Activated B cell treated with CpG ODN at 0.5 μM for 24 hours (primary cell): ENCODE results near the gene SRR. TPM values are rescaled to one million over a fixed set of nuclear protein-coding genes. Genes with fewer than 3 reads are reported as not detected.
A peak's percentile ranks its signal among the peaks of the same experiment; 100 is the strongest.

Experiments
- ATAC-seq: fragments of 200-7000 bp; cut with Tn5 transposase; one replicate; pipeline ENCODE4 v1.10.0; 2021; ENCODE audit warnings: low read depth, mild to moderate bottlenecking, moderate library complexity
- CTCF ChIA-PET: fragments of 350-600 bp; sonication (Branson Sonifier 250); formaldehyde crosslinking; loops from one replicate; lab custom pipeline; 2021; ENCODE audit warnings: antibody characterized with exemption; lab: Charles Lee
- POLR2A ChIA-PET: fragments of 350-600 bp; sonication (Branson Sonifier 250); formaldehyde crosslinking; loops from one replicate; lab custom pipeline; 2021; ENCODE audit warnings: antibody characterized with exemption; lab: Charles Lee
- DNase-seq: peaks from one replicate; pipeline ENCODE4 v3.0.0; 2022
- H3K27ac Mint-ChIP-seq: one replicate; pipeline ENCODE4 v1.8.0; 2020; ENCODE audit warnings: mixed read lengths
- H3K27me3 Mint-ChIP-seq: one replicate; pipeline ENCODE4 v1.8.0; 2021; ENCODE audit warnings: mixed read lengths
- H3K36me3 Mint-ChIP-seq: one replicate; pipeline ENCODE4 v1.8.0; 2021; ENCODE audit warnings: low read depth, mixed read lengths
- H3K4me1 Mint-ChIP-seq: one replicate; pipeline ENCODE4 v1.8.0; 2021; ENCODE audit warnings: mixed read lengths
- H3K4me3 Mint-ChIP-seq: one replicate; pipeline ENCODE4 v1.8.0; 2020; ENCODE audit warnings: mild to moderate bottlenecking, mixed read lengths
- H3K9me3 Mint-ChIP-seq: one replicate; pipeline ENCODE4 v1.8.0; 2020; ENCODE audit warnings: mixed read lengths
- intact Hi-C: fragments of 100-400 bp; cut with micrococcal nuclease; formaldehyde crosslinking; loops from one replicate; pipeline ENCODE4 v1.15.1; 2024
- total RNA-seq: library from RNA; stranded (reverse); gene quantifications from 2 replicates; pipeline ENCODE4 v1.2.3, GENCODE V29; 2022
- TF ChIP-seq, protein P1 (sequence below): fragments of 200-600 bp; IDR thresholded peaks from one replicate; pipeline ENCODE4 v1.8.0; 2022; ENCODE audit warnings: antibody characterized with exemption, mild to moderate bottlenecking

The SRR gene
- total RNA-seq, 1 donor from 2014 or later, result 5.7 TPM

DNA sequence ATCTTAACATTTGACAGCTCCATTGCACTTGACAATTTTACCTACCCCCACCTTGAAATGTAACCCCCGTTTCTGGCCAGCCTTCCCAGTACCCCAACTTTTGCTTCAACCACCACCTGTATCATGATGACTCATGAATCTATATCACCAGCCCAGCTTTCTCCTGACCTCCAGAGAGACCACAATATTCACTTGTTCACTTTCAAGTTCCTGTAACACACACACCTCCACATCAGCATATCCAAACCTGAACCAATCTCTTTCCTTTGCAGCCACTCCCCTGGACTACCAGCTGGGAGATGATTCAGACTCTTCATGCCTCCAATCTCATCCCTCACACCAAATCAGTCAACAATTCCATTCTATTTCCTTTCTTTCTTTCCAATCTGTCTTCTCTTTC is 8.2 kb upstream of the SRR start:
- TF ChIP-seq, protein P1, sequence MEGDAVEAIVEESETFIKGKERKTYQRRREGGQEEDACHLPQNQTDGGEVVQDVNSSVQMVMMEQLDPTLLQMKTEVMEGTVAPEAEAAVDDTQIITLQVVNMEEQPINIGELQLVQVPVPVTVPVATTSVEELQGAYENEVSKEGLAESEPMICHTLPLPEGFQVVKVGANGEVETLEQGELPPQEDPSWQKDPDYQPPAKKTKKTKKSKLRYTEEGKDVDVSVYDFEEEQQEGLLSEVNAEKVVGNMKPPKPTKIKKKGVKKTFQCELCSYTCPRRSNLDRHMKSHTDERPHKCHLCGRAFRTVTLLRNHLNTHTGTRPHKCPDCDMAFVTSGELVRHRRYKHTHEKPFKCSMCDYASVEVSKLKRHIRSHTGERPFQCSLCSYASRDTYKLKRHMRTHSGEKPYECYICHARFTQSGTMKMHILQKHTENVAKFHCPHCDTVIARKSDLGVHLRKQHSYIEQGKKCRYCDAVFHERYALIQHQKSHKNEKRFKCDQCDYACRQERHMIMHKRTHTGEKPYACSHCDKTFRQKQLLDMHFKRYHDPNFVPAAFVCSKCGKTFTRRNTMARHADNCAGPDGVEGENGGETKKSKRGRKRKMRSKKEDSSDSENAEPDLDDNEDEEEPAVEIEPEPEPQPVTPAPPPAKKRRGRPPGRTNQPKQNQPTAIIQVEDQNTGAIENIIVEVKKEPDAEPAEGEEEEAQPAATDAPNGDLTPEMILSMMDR, result no peak
- Mint-ChIP-seq H3K4me3 (no peak overlapping the region), H3K4me1 (no peaks in the 10 kb centered on the region), H3K9me3 (no peaks in the 10 kb centered on the region), H3K36me3 (peaks cover 80% of the 10 kb centered on the region), H3K27me3 (no peaks in the 10 kb centered on the region), H3K27ac (no peak overlapping the region)
- intact Hi-C loops, result no loop called here
- POLR2A ChIA-PET, result no interaction called here
- CTCF ChIA-PET, result no interaction called here
- DNase-seq, result no peak
- ATAC-seq, result no peak

DNA sequence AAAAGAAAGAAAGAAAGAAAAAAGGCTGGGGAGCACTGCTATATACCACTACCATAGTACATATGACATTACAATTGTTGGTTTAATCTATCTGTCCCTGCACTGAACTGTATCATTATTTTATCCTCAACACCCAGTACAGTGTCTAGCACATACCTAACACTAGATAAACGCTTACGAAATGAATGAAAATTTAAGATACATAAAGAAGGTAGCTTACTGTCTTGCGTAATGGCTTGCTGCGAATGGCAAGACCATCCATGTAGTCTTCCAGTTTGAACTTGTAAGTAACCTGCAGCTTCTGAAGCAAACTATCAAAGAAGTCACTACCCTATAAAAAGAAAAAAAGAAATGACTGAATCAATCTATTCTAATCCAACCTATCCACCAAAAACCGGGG is 6.7 kb upstream of the SRR start:
- peaks cover 2% of the 10 kb centered on the region for H3K4me1 Mint-ChIP-seq
- CTCF ChIA-PET, result no interaction called here
- ATAC-seq, result no peak
- no peak for DNase-seq
- intact Hi-C loops, result no loop called here
- H3K4me3 Mint-ChIP-seq, result no peak overlapping the region
- no peaks in the 10 kb centered on the region for H3K9me3 Mint-ChIP-seq
- peaks cover 70% of the 10 kb centered on the region for H3K36me3 Mint-ChIP-seq
- no peaks in the 10 kb centered on the region for H3K27me3 Mint-ChIP-seq
- POLR2A ChIA-PET, result no interaction called here
- H3K27ac Mint-ChIP-seq, result no peak overlapping the region
- TF ChIP-seq, protein P1, result no peak

DNA sequence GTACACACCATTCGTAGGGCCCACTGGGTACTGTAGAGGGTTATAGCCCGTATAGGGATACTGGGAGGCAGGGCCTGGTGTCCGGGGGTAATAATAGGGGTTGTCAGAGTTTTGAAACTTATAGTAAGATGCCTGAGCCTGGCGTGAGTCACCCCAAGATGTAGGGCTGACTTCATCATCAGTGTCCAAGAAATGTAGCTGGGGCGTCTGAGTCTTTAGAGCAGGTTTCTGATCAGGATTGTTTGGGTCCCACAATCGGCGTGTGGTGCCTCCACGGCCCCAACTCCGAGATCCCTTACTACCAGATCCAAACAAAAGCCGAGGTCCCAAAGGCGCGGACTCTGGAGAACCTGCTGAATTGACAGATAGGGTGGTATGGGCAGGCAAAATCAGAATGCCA is 4.6 kb upstream of the SRR start:
- no peak for DNase-seq
- ChIA-PET POLR2A (no interaction called here), CTCF (no interaction called here)
- no peaks in the 10 kb centered on the region for H3K9me3 Mint-ChIP-seq
- TF ChIP-seq, protein P1, result no peak
- peaks cover 52% of the 10 kb centered on the region for H3K36me3 Mint-ChIP-seq
- intact Hi-C loops, result no loop called here
- H3K4me3 Mint-ChIP-seq, result no peak overlapping the region
- H3K27me3 Mint-ChIP-seq, result no peaks in the 10 kb centered on the region
- no peak for ATAC-seq
- H3K27ac Mint-ChIP-seq, result no peak overlapping the region
- H3K4me1 Mint-ChIP-seq, result peaks cover 10% of the 10 kb centered on the region

DNA sequence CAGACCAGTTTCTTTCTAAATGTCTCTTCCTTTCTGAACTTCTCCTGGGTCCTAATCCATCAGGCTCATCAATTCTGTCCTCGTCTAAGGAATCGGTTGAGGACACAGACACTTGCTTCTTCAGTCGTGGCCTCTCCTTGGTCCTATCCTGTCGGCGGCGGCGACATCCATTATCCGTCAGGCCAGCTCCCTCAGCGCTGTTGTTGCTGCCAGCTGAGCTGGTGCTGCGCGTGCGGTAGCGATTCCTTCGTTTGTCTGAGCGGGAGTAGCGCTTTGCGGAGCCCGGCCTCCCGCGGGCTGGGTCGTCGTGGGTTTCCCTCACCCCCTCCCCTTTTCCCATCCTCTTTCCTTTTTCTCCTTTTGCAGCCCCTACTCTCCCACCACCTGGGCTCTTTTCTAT is 4.0 kb upstream of the SRR start:
- no peaks in the 10 kb centered on the region for H3K27me3 Mint-ChIP-seq
- CTCF ChIA-PET, result no interaction called here
- H3K9me3 Mint-ChIP-seq, result no peaks in the 10 kb centered on the region
- POLR2A ChIA-PET, result no interaction called here
- no peak overlapping the region for H3K27ac Mint-ChIP-seq
- H3K4me3 Mint-ChIP-seq, result no peak overlapping the region
- TF ChIP-seq, protein P1, result no peak
- peaks cover 11% of the 10 kb centered on the region for H3K4me1 Mint-ChIP-seq
- intact Hi-C loops, result loop anchor here (5.0 kb wide), 1 partner anchor 1302 kb away; the partner anchor contains the start of gene TIMM22
- DNase-seq (no peak), ATAC-seq (no peak)
- H3K36me3 Mint-ChIP-seq, result peaks cover 47% of the 10 kb centered on the region

DNA sequence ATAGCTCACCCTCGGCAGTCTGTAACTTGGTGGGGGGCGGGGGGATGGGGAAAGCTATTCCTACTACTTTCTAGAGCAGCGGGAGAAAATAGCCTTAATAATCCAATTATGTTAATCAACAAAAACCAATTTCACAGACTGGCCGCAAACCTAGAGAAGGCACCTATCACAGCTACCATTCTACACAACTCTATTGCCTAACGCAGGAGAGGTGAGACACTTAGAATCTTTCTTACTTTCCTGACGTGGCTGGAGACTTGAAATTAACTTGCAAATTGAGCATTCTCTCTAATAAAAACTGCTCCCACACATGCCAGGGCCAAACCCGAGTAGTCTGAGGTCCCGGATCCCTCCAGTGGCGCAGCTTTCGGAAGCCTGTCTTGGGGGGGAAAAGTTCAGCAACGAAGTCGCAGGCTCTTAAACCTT is 959 bp upstream of the SRR start:
- H3K4me1 Mint-ChIP-seq, result peaks cover 14% of the 10 kb centered on the region
- H3K36me3 Mint-ChIP-seq, result peaks cover 18% of the 10 kb centered on the region
- peak overlapping the region; percentile 88 for H3K4me3 Mint-ChIP-seq
- POLR2A ChIA-PET, result interaction anchor here (0.6 to 3.5 kb wide), 12 partner anchors 12 to 671 kb away, joined by 3 to 25 read pairs (median 5); partner anchors contain the start of genes PAFAH1B1 and TSR1
- DNase-seq (no peak), ATAC-seq (no peak)
- intact Hi-C loops, result loop anchor here (1.0 to 5.0 kb wide), 3 partner anchors 34 to 1305 kb away; partner anchors contain the start of genes MNT, TIMM22 and TSR1
- H3K9me3 Mint-ChIP-seq, result no peaks in the 10 kb centered on the region
- TF ChIP-seq, protein P1, result no peak
- H3K27ac Mint-ChIP-seq, result peak overlapping the region; percentile 65
- CTCF ChIA-PET, result interaction anchor here (2.5 kb wide), 1 partner anchor 50 kb away, joined by 8 read pairs; no protein-coding TSS in a partner anchor
- H3K27me3 Mint-ChIP-seq, result no peaks in the 10 kb centered on the region
